BLaER1 (cell line): Measurements from ENCODE around the gene HHLA2.
A peak's percentile ranks its signal among the peaks of the same experiment; 100 is the strongest.

Experiments
- H3K27ac ChIP-seq: shearing (Covaris generic); formaldehyde crosslinking; 2 replicates; pipeline ENCODE4 v1.8.1; 2022
- H3K27me3 ChIP-seq: shearing (Covaris generic); formaldehyde crosslinking; 2 replicates; pipeline ENCODE4 v1.8.1; 2022
- H3K36me3 ChIP-seq: shearing (Covaris generic); formaldehyde crosslinking; 2 replicates; pipeline ENCODE4 v1.8.1; 2022
- H3K4me1 ChIP-seq: shearing (Covaris generic); formaldehyde crosslinking; 2 replicates; pipeline ENCODE4 v1.8.1; 2022
- H3K4me2 ChIP-seq: shearing (Covaris generic); formaldehyde crosslinking; 2 replicates; pipeline ENCODE4 v1.8.1; 2022
- H3K4me3 ChIP-seq: shearing (Covaris generic); formaldehyde crosslinking; 2 replicates; pipeline ENCODE4 v1.8.1; 2022
- H3K9ac ChIP-seq: shearing (Covaris generic); formaldehyde crosslinking; 2 replicates; pipeline ENCODE4 v1.8.1; 2022
- H3K9me3 ChIP-seq: shearing (Covaris generic); formaldehyde crosslinking; 2 replicates; pipeline ENCODE4 v1.8.1; 2022
- H4K20me1 ChIP-seq: shearing (Covaris generic); formaldehyde crosslinking; 2 replicates; pipeline ENCODE4 v1.8.1; 2022
- Cebpa-rat ChIP-seq: shearing (Covaris generic); IDR thresholded peaks from 2 replicates; pipeline ENCODE4 v1.8.1; 2022

Gene HHLA2

DNA sequence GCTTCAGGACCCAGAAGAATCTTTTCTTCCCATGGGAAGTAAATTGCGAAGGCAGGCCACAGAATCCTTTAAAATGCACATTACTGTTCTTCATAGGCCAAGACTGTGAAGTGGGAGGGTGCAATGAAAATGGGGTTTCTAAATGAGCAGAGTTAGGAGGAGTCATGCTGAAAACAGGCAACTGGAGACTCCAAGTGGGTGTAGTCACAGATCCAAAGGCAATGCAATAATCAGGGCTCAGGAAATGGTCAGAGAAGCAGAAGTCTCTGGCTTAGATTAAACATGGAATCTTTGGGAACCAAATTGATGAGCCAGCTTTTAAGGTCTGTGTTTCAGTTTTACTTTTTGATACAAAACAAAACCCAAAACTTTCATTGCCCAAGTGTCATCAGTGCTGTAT, 37.6 kb downstream of the HHLA2 start:
- no peak overlapping the region for H3K4me2 ChIP-seq
- H3K4me3 ChIP-seq: no peak overlapping the region
- no peaks in the 10 kb centered on the region for H3K27me3 ChIP-seq
- H4K20me1 ChIP-seq: no peaks in the 10 kb centered on the region
- no peaks in the 10 kb centered on the region for H3K36me3 ChIP-seq
- no peaks in the 10 kb centered on the region for H3K4me1 ChIP-seq
- H3K9me3 ChIP-seq: no peaks in the 10 kb centered on the region
- no peak overlapping the region for H3K27ac ChIP-seq
- TF ChIP-seq Cebpa-rat: no peak
- H3K9ac ChIP-seq: no peak overlapping the region

DNA sequence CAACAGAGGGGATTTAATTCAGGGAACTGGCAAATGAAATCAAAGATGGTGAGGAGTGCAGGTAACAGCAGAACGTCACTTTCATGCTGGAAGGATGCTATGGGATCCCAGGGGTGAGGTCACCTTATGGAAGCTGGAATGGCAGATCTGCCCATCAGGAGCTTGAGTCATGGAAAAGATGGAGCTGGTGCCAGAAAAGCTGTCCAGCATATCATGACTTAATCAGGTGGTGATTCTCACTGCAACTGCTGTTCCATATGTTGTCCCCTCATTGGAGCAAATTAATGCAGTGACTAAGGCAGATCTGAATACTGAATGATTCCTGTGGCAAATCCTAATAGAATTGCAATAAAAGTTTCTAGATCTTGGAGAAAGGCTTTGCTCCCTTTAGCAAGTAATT, 38.4 kb downstream of the HHLA2 start:
- no peak overlapping the region for H3K4me2 ChIP-seq
- no peak overlapping the region for H3K9ac ChIP-seq
- H3K27me3 ChIP-seq: no peaks in the 10 kb centered on the region
- no peak for TF ChIP-seq Cebpa-rat
- H3K4me3 ChIP-seq: no peak overlapping the region
- no peak overlapping the region for H3K27ac ChIP-seq
- H3K9me3 ChIP-seq: no peaks in the 10 kb centered on the region
- H3K36me3 ChIP-seq: no peaks in the 10 kb centered on the region
- H3K4me1 ChIP-seq: 0 out of 2 replicates have a peak, but pooled peaks cover 4% of the 10 kb centered on the region
- H4K20me1 ChIP-seq: no peaks in the 10 kb centered on the region

GRCh38 chr3:108338901-108339545, 42.7 kb downstream of the HHLA2 start:
- Histone ChIP-seq H3K27ac (no peak overlapping the region), H3K4me3 (no peak overlapping the region), H3K9me3 (no peaks in the 10 kb centered on the region), H3K4me2 (no peak overlapping the region), H3K9ac (no peak overlapping the region), H3K27me3 (no peaks in the 10 kb centered on the region), H3K36me3 (no peaks in the 10 kb centered on the region), H4K20me1 (no peaks in the 10 kb centered on the region), H3K4me1 (peaks cover 10% of the 10 kb centered on the region; the same call in 1 of the 2 replicates)
- TF ChIP-seq Cebpa-rat: no peak

GRCh38 chr3:108341911-108342310, 45.6 kb downstream of the HHLA2 start:
- TF ChIP-seq Cebpa-rat: no peak
- H3K27ac ChIP-seq: no peak overlapping the region
- H3K4me3 ChIP-seq: no peak overlapping the region
- H3K4me1 ChIP-seq: peaks cover 39% of the 10 kb centered on the region
- H3K36me3 ChIP-seq: no peaks in the 10 kb centered on the region
- H3K27me3 ChIP-seq: no peaks in the 10 kb centered on the region
- H4K20me1 ChIP-seq: no peaks in the 10 kb centered on the region
- H3K9ac ChIP-seq: no peak overlapping the region
- no peaks in the 10 kb centered on the region for H3K9me3 ChIP-seq
- no peak overlapping the region for H3K4me2 ChIP-seq

GRCh38 chr3:108342837-108343486, 46.6 kb downstream of the HHLA2 start:
- peaks cover 44% of the 10 kb centered on the region for H3K4me1 ChIP-seq
- no peak overlapping the region for H3K9ac ChIP-seq
- TF ChIP-seq Cebpa-rat: no peak
- no peaks in the 10 kb centered on the region for H4K20me1 ChIP-seq
- no peaks in the 10 kb centered on the region for H3K27me3 ChIP-seq
- H3K9me3 ChIP-seq: no peaks in the 10 kb centered on the region
- peak overlapping the region; percentile 10; the same call in 1 of the 2 replicates for H3K4me2 ChIP-seq
- H3K27ac ChIP-seq: no peak overlapping the region
- no peaks in the 10 kb centered on the region for H3K36me3 ChIP-seq
- no peak overlapping the region for H3K4me3 ChIP-seq

DNA sequence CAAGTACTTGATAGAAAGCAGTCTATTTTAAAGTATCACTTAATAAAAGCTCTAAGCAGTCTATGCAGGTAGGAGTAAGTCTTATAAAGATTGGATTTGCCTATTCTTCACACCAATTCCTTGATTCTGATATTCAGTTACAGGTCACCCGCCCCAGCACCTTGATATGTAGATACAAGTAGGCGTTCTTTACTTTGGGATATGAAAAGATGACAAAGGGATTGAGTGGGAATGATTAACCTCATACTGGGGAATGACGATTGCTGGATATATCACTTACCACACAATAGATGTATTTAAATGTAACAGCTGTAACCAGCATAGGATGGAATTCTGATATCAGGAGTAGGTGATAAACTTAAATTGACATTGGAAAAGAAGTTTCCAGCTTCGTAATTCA, 47.1 kb downstream of the HHLA2 start:
- H3K27me3 ChIP-seq: no peaks in the 10 kb centered on the region
- TF ChIP-seq Cebpa-rat: no peak
- peaks cover 44% of the 10 kb centered on the region for H3K4me1 ChIP-seq
- no peak overlapping the region for H3K4me3 ChIP-seq
- H3K4me2 ChIP-seq: no peak overlapping the region
- H4K20me1 ChIP-seq: no peaks in the 10 kb centered on the region
- H3K9ac ChIP-seq: no peak overlapping the region
- no peak overlapping the region for H3K27ac ChIP-seq
- no peaks in the 10 kb centered on the region for H3K36me3 ChIP-seq
- no peaks in the 10 kb centered on the region for H3K9me3 ChIP-seq

GRCh38 chr3:108345492-108346205, 49.3 kb downstream of the HHLA2 start:
- peak overlapping the region; percentile 70 for H3K27ac ChIP-seq
- no peaks in the 10 kb centered on the region for H4K20me1 ChIP-seq
- H3K9ac ChIP-seq: no peak overlapping the region
- H3K36me3 ChIP-seq: no peaks in the 10 kb centered on the region
- peak overlapping the region; percentile 81 for H3K4me2 ChIP-seq
- peak overlapping the region; percentile 1; the same call in 1 of the 2 replicates for H3K4me3 ChIP-seq
- H3K9me3 ChIP-seq: no peaks in the 10 kb centered on the region
- TF ChIP-seq Cebpa-rat: no peak
- no peaks in the 10 kb centered on the region for H3K27me3 ChIP-seq
- peaks cover 40% of the 10 kb centered on the region for H3K4me1 ChIP-seq

DNA sequence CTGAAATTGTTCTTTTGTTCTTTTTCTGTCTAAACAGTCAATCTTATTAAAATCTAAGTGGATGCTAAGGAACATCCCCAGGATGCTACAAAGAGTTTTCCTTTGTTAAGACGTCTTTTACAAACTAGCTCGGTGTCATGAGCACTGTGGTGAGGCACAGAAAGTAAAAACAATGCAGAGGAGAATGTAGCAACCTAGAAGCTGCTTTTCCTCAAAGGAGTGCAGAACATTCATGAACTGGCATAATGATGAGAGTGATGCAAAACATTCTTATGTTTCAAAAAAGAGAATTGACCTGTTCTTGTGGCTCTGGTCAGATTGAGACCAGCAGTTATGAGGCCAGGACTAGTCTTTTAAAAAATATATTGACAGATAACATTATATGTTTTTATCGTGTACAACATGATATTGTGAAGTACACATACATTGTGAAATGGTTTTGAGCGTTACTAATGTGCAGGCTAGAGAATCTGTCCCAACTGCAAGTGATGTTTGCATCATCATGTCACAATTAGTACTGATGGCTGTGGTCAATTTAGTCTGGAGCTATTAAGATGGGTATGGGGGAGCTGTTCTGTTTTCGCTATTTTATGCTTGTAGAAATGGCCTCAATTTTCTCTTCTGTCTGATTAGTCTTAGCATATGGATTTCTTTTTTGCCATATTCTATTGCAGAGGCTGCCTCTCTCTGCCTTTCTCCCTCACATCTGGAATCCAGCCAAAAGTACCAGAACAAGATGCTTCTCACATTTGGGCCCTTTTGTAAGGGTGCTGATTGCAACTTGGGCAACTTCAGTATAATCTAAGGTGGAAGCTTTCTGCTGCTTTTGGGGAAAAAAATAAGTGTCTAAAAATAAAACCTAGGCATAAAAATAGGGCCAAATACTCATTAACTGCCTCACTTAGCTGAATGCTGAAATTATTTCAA, 50.2 kb downstream of the HHLA2 start:
- TF ChIP-seq Cebpa-rat: no peak
- peak overlapping the region; percentile 70 for H3K27ac ChIP-seq
- no peak overlapping the region for H3K9ac ChIP-seq
- H3K4me3 ChIP-seq: no peak overlapping the region; the same call in 1 of the 2 replicates
- H3K4me1 ChIP-seq: peaks cover 40% of the 10 kb centered on the region
- no peaks in the 10 kb centered on the region for H4K20me1 ChIP-seq
- H3K36me3 ChIP-seq: no peaks in the 10 kb centered on the region
- no peaks in the 10 kb centered on the region for H3K9me3 ChIP-seq
- H3K27me3 ChIP-seq: no peaks in the 10 kb centered on the region
- H3K4me2 ChIP-seq: peak overlapping the region; percentile 81

DNA sequence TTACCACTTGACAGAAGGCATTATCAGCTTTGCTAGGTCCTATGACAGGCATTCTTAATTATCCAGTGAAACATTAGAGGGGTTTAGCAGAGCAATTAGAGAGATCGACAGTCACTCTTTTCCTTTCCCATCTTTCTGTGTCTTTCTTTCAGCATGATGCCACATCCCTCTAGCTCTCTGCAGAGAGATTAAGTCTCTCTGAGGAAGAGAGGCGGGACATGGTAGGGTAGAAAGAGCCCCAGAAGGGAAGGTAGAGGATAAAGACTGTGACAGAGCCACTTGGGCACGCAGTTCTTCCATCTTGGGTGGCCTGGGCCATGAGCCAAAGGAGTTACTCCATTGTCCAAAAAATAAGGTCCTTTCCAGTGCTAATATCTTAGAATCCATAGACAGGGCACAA, 55.8 kb downstream of the HHLA2 start:
- H3K9ac ChIP-seq: no peak overlapping the region
- peaks cover 2% of the 10 kb centered on the region for H3K4me1 ChIP-seq
- H4K20me1 ChIP-seq: no peaks in the 10 kb centered on the region
- no peak overlapping the region for H3K4me2 ChIP-seq
- H3K27me3 ChIP-seq: no peaks in the 10 kb centered on the region
- no peaks in the 10 kb centered on the region for H3K36me3 ChIP-seq
- no peaks in the 10 kb centered on the region for H3K9me3 ChIP-seq
- TF ChIP-seq Cebpa-rat: no peak
- no peak overlapping the region for H3K27ac ChIP-seq
- H3K4me3 ChIP-seq: no peak overlapping the region
